ENCODE measurements around the gene CEP112.

Gene CEP112

DNA sequence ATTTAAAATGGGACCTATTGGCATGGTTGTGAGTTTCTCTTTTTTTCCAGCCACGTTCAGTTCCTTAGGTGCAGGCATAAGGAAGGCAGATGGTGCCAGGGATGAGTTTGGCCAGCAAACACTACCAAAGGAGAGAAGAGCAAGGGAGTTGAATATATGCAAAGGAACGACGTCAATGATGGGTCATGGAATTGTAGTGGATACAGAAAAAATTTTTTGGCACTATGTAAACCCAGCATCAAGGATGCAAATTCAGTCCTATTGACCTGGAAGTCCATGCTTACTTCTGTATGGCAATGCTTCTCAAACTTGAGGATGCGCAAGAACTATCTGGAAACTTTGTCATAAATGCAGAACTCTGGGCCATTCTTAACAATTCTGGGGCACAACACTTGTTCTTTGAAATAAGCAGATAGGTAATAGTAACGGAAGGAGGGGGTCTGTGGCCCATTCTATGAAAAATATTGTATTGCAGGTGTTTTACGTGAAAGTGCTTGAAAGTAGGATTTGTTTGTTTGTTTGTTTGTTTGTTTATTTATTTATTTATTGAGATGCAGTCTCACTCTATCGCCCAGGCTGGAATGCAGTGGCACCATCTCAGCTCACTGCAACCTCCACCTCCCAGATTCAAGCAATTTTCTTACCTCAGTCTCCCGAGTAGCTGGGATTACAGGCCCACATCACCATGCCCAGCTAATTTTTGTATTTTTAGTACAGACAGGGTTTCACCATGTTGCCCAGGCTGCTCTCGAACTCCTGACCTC, 19.3 kb upstream of the CEP112 start:
- no peak for DNase-seq (ENCODE audit: low read depth in 2 of 2)

- DNase-seq (ENCODE audit: low read depth in 2 of 2) = no peak
Observed at GRCh38 chr17:66210208-66210574, 18.3 kb upstream of the CEP112 start.

GRCh38 chr17:66207936-66208335, 16.0 kb upstream of the CEP112 start:
- no peak for DNase-seq (ENCODE audit: low read depth in 2 of 2)

DNA sequence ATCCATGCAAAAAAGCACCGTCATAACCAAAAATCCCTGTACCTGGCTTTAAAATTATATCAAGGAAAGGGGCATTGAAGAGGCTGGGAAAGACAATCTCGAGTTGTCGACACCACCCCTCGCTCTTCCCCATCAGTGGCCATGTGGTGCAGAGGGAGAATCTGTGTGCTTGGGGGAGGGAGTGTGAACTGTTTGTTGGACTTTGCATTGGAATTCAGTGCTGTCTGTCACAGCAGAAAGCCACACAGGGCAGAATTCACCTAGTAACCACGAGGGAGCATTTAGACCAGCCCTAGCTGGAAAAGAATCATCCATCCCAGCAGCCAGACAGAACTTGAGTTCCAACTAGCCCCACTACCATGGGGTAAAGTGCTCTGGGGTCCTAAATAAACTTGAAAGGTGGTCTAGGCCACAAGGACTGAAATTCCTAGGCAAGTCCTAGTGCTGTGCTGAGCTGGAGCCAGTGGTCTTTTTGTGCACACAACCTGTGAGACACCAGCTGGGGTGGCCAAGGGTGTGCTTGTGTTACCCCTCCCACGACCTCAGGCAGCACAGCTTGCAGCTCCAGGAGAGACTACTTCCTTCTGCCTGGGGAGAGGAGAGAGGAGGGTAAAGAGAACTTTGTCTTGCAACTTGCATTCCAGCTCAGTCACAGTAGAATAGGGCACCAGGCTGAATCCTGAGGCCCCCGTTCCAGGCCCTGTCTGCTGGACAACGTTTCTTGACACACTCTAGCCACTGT, 11.5 kb upstream of the CEP112 start:
- no peak for DNase-seq (ENCODE audit: low read depth in 2 of 2)

GRCh38 chr17:66200685-66201092, 8.8 kb upstream of the CEP112 start:
- peak in 1 of 2 donors; percentile 9 for DNase-seq (ENCODE audit: low read depth in 2 of 2)

DNA sequence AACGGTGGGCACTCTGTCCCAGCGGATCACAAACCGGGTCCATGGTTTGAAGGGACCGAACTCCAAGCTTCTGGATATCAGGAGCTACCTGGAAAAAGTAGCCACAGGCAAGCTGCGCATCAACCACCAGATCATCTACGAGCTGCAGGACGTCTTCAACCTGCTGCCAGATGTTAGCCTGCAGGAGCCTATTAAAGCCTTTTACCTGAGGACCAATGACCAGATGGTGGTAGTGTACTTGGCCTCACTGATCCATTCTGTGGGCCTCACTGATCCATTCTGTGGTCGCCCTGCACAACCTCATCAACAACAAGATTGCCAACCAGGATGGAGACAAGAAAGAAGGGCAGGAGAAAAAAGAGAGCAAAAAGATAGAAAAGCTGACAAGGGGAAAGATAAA, 6.3 kb upstream of the CEP112 start:
- DNase-seq (ENCODE audit: low read depth in 2 of 2) = no peak

DNA sequence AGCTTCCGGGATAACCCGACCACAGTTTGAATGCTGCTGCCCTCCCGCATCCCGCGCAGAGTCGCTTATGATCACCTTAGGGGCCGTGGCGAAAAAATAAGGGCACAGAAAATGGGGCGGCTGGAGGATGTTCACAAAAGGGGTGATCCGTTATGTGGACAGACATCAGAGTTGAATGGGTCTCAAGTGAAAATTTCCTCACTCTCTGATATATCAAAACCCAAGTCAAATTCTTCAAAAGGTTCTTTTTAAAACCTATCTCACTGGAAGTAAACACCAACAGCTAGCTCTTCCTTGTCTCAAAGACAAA, 400 bp upstream of the CEP112 start:
- no peak for DNase-seq (ENCODE audit: low read depth in 2 of 2)

- DNase-seq (ENCODE audit: low read depth in 2 of 2) = no peak
Observed at GRCh38 chr17:66190738-66191592, 968 bp downstream of the CEP112 start.

DNA sequence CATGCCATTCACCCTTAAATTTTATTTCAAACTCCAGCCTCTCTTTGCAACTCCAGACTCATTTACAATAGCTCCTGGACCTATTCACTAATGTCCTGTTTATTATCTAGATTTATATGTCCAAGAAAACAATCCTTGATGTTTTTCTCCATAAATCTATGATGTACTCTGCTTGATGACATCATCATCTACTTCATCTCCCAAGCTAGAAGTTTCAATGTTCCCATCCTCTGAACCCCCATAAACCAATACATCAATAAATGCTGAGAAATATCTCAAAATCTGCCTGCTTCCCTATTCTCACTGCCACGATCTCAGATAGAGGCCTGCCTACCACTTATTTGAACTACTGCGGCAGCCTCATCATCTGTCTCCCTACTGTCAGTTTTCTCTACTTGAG, 4.2 kb downstream of the CEP112 start:
- no peak for DNase-seq (ENCODE audit: low read depth in 2 of 2)

DNA sequence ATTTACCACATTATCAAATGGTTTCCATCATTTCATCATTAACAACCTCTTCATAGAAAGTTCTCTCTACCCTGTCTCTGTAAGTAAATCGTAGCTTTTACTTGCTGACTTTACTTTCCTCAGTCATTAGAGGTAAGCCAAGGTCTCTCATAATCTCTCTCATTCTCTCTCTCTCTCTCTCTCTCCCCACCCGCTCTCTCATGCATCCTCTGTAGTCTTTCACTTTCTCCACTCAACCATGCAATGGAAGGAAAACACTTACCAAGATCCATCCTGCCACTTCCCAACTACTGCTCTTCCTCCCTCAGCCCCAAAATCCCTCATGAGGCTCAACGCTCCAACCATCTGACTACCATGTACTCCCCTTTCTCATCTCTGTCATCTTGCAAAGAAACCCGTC, 6.1 kb downstream of the CEP112 start:
- no peak for DNase-seq (ENCODE audit: low read depth in 2 of 2)

- no peak for DNase-seq (ENCODE audit: low read depth in 2 of 2)
Observed at GRCh38 chr17:66184392-66184791, 7.5 kb downstream of the CEP112 start.

DNA sequence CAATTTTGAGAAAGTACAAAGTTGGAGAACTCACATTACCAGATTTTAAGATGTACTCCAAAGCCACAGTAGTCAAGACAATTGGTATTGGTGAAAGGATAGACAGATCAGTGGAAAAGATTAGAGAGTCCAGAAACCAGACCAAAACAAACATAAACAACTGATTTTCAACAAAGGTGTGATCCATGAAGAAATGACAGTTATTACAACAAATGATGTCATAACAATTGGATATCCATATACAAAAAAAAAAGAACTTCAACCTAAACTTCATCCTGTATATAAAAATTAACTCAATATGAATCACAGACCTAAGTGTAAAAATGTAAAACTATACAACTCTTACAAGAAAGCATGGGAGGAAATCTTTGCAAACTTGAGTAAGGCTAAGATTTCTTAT, 8.4 kb downstream of the CEP112 start:
- no peak for DNase-seq (ENCODE audit: low read depth in 2 of 2)

DNA sequence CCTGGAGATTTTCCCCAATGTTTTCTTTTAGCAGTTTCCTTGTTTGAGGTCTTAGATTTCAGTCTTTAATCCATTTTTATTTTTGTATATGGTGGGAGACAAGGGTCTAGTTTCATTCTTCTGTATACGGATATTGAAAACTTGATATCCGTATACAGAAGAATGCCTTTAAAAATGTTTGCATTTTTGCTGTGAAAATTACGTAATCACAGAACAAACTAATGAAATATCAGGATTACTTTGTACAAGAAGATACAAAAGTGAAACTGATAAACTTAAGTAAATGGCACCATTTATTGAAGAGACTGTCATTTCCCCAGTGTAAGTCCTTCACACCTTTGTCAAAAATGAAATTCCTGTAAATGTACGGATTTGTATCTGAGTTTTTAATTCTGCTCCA, 13.3 kb downstream of the CEP112 start:
- no peak for DNase-seq (ENCODE audit: low read depth in 2 of 2)

GRCh38 chr17:66177048-66177447, 14.9 kb downstream of the CEP112 start:
- DNase-seq (ENCODE audit: low read depth in 2 of 2) = no peak

- DNase-seq (ENCODE audit: low read depth in 2 of 2) = no peak
Observed at GRCh38 chr17:66175892-66176291, 16.0 kb downstream of the CEP112 start.

DNA sequence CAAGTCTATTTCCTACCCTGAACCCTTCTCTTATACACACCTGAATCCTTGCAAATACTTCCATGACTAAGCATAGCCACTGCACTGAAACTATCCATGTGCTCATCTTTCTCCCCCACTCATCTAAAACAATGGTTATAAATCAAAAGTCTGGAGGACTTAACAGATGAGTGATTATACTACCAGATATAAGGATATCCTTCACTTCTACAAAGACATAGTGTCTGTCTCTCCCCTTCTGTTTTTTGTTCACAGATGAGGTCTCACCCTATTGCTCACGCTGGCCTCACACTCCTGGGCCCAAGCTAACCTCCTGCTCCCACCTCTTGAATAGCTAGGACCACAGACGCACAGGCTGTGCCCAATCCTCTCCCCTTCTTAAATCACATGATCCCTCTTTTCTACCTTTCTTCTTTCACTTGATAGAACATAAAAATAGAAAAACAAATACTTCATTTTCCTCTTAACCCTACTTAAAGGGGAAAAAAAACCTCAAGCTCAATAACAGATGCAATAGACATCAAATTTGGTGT, 19.2 kb downstream of the CEP112 start:
- DNase-seq (ENCODE audit: low read depth in 2 of 2) = no peak

GRCh38 chr17:66172144-66172543, 19.8 kb downstream of the CEP112 start:
- DNase-seq (ENCODE audit: low read depth in 2 of 2) = no peak

GRCh38 chr17:66171692-66172091, 20.2 kb downstream of the CEP112 start:
- no peak for DNase-seq (ENCODE audit: low read depth in 2 of 2)

DNA sequence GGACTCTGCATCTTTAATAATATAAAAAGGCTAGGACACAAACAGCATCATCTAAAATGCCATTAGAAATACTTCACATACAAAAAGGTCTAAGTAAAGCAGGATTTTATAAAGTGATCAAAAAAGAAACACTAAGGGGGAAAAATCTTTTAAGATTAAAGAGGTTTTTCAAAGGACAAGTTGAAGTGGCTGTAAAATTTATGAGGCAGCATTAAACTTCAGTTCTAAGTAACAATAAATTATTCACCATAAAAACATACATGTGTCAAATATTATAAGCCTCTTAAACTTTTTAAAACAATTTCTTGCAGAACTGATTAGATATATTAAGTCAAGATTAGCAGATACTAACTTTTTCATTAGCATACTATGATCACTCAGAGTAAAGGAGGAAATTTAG, 20.8 kb downstream of the CEP112 start:
- no peak for DNase-seq (ENCODE audit: low read depth in 2 of 2)

- no peak for DNase-seq (ENCODE audit: low read depth in 2 of 2)
Observed at GRCh38 chr17:66169839-66170238, 22.1 kb downstream of the CEP112 start.

DNA sequence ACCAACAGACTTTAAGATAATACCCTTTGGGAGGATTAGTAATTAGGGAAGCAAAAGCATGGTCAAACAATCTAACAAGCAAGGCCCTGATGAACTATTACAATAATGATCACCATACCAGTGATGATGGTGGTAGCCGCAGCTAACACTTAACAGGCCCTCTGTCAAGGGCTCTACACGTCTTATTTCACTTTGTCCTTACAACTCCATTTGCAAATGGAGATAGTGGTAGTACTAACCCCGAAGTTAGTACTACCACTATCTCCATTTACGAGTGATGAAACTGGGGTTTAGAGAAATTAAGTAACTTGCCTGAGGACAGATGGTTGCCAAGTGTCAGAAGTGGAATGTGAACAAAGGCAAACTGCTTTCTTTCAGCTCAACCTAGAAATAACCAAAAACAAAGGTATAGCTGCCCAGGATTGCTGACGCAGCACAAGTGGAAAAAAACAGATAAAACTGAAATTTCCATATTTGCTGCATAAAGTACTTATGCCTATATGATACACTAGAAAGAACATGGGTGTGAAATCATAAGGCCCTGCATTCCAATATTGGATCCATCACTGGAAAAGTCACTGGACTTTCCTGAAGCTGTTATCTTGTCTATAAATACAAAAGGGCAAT, 24.6 kb downstream of the CEP112 start:
- no peak for DNase-seq (ENCODE audit: low read depth in 2 of 2)

DNA sequence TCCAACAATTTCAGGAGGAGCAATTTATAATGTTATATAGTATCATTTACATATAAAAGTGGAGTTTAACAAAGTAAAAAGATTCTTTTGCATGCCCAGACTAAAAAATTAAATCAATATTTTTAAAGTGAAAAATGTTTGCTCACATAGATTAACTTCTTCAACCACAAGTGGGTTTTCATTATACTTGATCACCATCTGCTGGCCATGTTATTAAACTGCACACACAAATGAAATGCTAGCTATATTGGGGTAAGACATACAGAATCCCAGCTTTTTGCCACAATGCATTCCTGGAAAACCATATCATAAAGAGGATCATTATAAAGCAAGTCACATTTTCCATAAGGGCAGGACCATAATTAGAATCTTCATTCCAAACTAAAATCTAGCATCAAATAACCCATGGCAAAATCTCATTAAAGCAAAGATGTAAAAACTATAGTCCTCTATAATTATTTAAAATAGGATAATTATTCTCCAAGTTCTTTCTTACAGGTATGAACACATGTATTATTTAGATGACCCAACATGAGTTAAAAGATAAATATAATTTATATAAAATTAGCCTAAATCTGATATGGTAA, 26.3 kb downstream of the CEP112 start:
- no peak for DNase-seq (ENCODE audit: low read depth in 2 of 2)

Data from stimulated activated CD8-positive, alpha-beta memory T cell treated with anti-CD3 and anti-CD28 coated beads, Interleukin-15, amount 100 ng/mL, for 48 hours (primary cell).